Spleen (tissue), 11 donors: ENCODE data around the gene PLAC8L1. TPM values are rescaled to one million over a fixed set of nuclear protein-coding genes. Genes with fewer than 3 reads are reported as not detected.

Experiments
- DNase-seq: peaks from one replicate; pipeline ENCODE4 v3.0.0-alpha.2; 2020
- H3K27ac ChIP-seq, 8 donors: fragments of 200-600 bp; sonication (generic) in 7 of 8; 1 replicate in 4 of 8; 2 replicates in 4 of 8; pipeline versions ENCODE4 v1.5.0 to v1.8.0; 2016 to 2021; ENCODE audit warnings: inconsistent platforms in 4 of 8, mild to moderate bottlenecking in 4 of 8, moderate library complexity in 1 of 8
- H3K27me3 ChIP-seq, 7 donors: fragments of 200-600 bp; sonication (generic) in 6 of 7; replicated peaks in 1 of 7; 1 replicate in 4 of 7; 2 replicates in 3 of 7; pipeline versions ENCODE4 v1.5.0 to v1.8.0; 2016 to 2021; ENCODE audit warnings: inconsistent platforms in 3 of 7, mild to moderate bottlenecking in 1 of 7
- H3K36me3 ChIP-seq, 6 donors: fragments of 200-600 bp; sonication (generic) in 5 of 6; 1 replicate in 4 of 6; 2 replicates in 2 of 6; pipeline versions ENCODE4 v1.5.0 to v1.8.0; 2016 to 2021; ENCODE audit warnings: inconsistent platforms in 2 of 6
- H3K4me1 ChIP-seq, 6 donors: fragments of 200-600 bp; sonication (generic) in 5 of 6; 1 replicate in 3 of 6; 2 replicates in 3 of 6; pipeline versions ENCODE4 v1.5.0 to v1.8.0; 2016 to 2021; ENCODE audit warnings: inconsistent platforms in 3 of 6
- H3K4me3 ChIP-seq, 8 donors: fragments of 200-600 bp; sonication (generic) in 7 of 8; 1 replicate in 4 of 8; 2 replicates in 4 of 8; pipeline versions ENCODE4 v1.5.0 to v1.8.0; 2016 to 2021; ENCODE audit warnings: inconsistent platforms in 4 of 8, mild to moderate bottlenecking in 4 of 8, moderate library complexity in 2 of 8
- H3K9me3 ChIP-seq, 8 donors: fragments of 200-600 bp; sonication (generic) in 7 of 8; 1 replicate in 4 of 8; 2 replicates in 4 of 8; pipeline versions ENCODE4 v1.5.0 to v1.8.0; 2016 to 2021; ENCODE audit warnings: inconsistent platforms in 4 of 8
- CTCF ChIP-seq, 11 experiments: fragments of 200-600 bp in 7 of 11; fragments of 450-650 bp in 4 of 11; sonication (generic) in 4 of 11; IDR thresholded peaks in 8 of 11; conservative IDR thresholded peaks in 3 of 11; 1 replicate in 7 of 11; 2 replicates in 4 of 11; pipeline versions ENCODE4 v1.4.0 to v1.8.0; 2016 to 2021; ENCODE audit warnings: antibody characterized with exemption in 11 of 11, inconsistent platforms in 4 of 11, mild to moderate bottlenecking in 1 of 11
- POLR2A ChIP-seq, 3 donors: fragments of 450-650 bp; IDR thresholded peaks; one replicate each; pipeline ENCODE4 v1.5.1; 2017; ENCODE audit warnings: antibody characterized with exemption in 3 of 3, mild to moderate bottlenecking in 1 of 3
- POLR2AphosphoS5 ChIP-seq, 3 donors: sonication (generic); formaldehyde crosslinking; IDR thresholded peaks; one replicate each; pipeline ENCODE4 v1.5.1; 2017; ENCODE audit warnings: antibody characterized with exemption in 3 of 3
- WGBS, 5 donors: extraction: QIAGEN DNeasy Blood & Tissue Kit in 3 of 5; methylation state at CpG; one replicate each; pipeline versions ENCODE4 v1.1.5 to v1.1.7; 2013 to 2018; 5-methylcytosine and 5-hydroxymethylcytosine counted together
- intact Hi-C: fragments of 100-400 bp; cut with DNase I; formaldehyde crosslinking; loops from one replicate; pipeline ENCODE4 v1.15.0; 2023; ENCODE audit warnings: low total_unique reads
- polyA plus RNA-seq, 3 donors: library from polyadenylated mRNA; stranded (reverse); fragments of 200-250 nt; gene quantifications; one replicate each; pipeline ENCODE4 v1.2.1, GENCODE V29; 2013
- total RNA-seq, 7 donors: library from RNA; depleted of rRNA in 3 of 7; stranded (reverse); fragments of >200 nt in 3 of 7; fragmentation: NEBNext Ultra II Directional in 4 of 7; extraction: Animal tissue kit (Norgen Biotek cat#: 25700) in 4 of 7; gene quantifications; one replicate each; pipeline versions ENCODE4 v1.1.0 to v1.2.1, GENCODE V29; 2016 to 2021
- donor health status: healthy with polysubstance abuse.
- donor health status: DM: no; HTN: no; CAD: no; lungs with moderate emphysema.
- donor health status: DM: no; HTN: no; CAD: no.
- donor health status: Bipolar disorder and iron deficiency.
- donor health status: healthy.
- donor health status: DM: no; HTN: no; CAD: no.
- donor health status: DM: yes; HTN: yes; CAD: no.

Gene PLAC8L1
- total and polyA plus RNA-seq, 10 donors, result 0.29 to 1.3 (median 0.71) TPM; not detected in 6

GRCh38 chr5:146043722-146044121 is 61.7 kb downstream of the PLAC8L1 start:
- Histone ChIP-seq H3K4me1 (peaks cover 0 to 3% (median 0%) of the 10 kb centered on the region in 6 donors), H3K9me3 (no peaks in the 10 kb centered on the region), H3K36me3 (no peaks in the 10 kb centered on the region), H3K4me3 (no peak overlapping the region), H3K27me3 (no peaks in the 10 kb centered on the region), H3K27ac (no peak overlapping the region)
- WGBS, 5 donors, result 91 to 96% (median 95%) methylated on average over 4 of the region's 4 CpGs
- no peak for TF ChIP-seq CTCF (IDR thresholded peaks at IDR 0.05 in 8 of 11, conservative IDR thresholded peaks at IDR 0.05 in 3 of 11)
- TF ChIP-seq POLR2A (IDR thresholded peaks at IDR 0.05), result no peak
- TF ChIP-seq POLR2AphosphoS5 (IDR thresholded peaks at IDR 0.05), result no peak
- no peak for DNase-seq
- intact Hi-C loops, result no loop called here

- H3K4me3 ChIP-seq, result no peak overlapping the region
- no peaks in the 10 kb centered on the region for H3K9me3 ChIP-seq
- intact Hi-C loops, result no loop called here
These were observed 62.6 kb downstream of the PLAC8L1 start for GRCh38 chr5:146042628-146043279.

GRCh38 chr5:146041180-146041789 is 64.1 kb downstream of the PLAC8L1 start:
- Histone ChIP-seq H3K9me3 (no peaks in the 10 kb centered on the region), H3K27me3 (no peaks in the 10 kb centered on the region), H3K4me1 (peaks cover 0 to 3% (median 0%) of the 10 kb centered on the region in 6 donors), H3K27ac (no peak overlapping the region), H3K36me3 (no peaks in the 10 kb centered on the region), H3K4me3 (no peak overlapping the region)
- TF ChIP-seq POLR2AphosphoS5 (IDR thresholded peaks at IDR 0.05), result no peak
- TF ChIP-seq CTCF (IDR thresholded peaks at IDR 0.05 in 8 of 11, conservative IDR thresholded peaks at IDR 0.05 in 3 of 11), result peak in 3 of 11 experiments; percentile 19 to 36 (median 27)
- DNase-seq, result no peak
- intact Hi-C loops, result no loop called here
- WGBS, 5 donors, result 83 to 89% (median 86%) methylated on average over 10 of the region's 10 CpGs

More at GRCh38 chr5:146042628-146043279, 62.6 kb downstream of the PLAC8L1 start:
- Histone ChIP-seq H3K36me3 (no peaks in the 10 kb centered on the region), H3K27ac (no peak overlapping the region), H3K4me1 (peaks cover 0 to 3% (median 0%) of the 10 kb centered on the region in 6 donors), H3K27me3 (no peaks in the 10 kb centered on the region)
- TF ChIP-seq CTCF (IDR thresholded peaks at IDR 0.05 in 8 of 11, conservative IDR thresholded peaks at IDR 0.05 in 3 of 11) (no peak), POLR2AphosphoS5 (IDR thresholded peaks at IDR 0.05) (no peak), POLR2A (IDR thresholded peaks at IDR 0.05) (no peak)
- 69 to 78% (median 69%) methylated on average over 5 of the region's 5 CpGs for WGBS, 5 donors
- no peak for DNase-seq

- intact Hi-C loops, result no loop called here
- WGBS, 5 donors, result 46 to 71% (median 56%) methylated on average over 3 of the region's 3 CpGs
- no peaks in the 10 kb centered on the region for H3K27me3 ChIP-seq
- H3K27ac ChIP-seq, result no peak overlapping the region
- DNase-seq, result no peak
- no peaks in the 10 kb centered on the region for H3K9me3 ChIP-seq
- no peak overlapping the region for H3K4me3 ChIP-seq
- H3K36me3 ChIP-seq, result no peaks in the 10 kb centered on the region
- peaks cover 0 to 3% (median 0%) of the 10 kb centered on the region in 6 donors for H3K4me1 ChIP-seq
- no peak for TF ChIP-seq POLR2AphosphoS5 (IDR thresholded peaks at IDR 0.05)
- TF ChIP-seq CTCF (IDR thresholded peaks at IDR 0.05 in 8 of 11, conservative IDR thresholded peaks at IDR 0.05 in 3 of 11), result no peak
- TF ChIP-seq POLR2A (IDR thresholded peaks at IDR 0.05), result no peak
These were observed 64.8 kb downstream of the PLAC8L1 start for GRCh38 chr5:146040527-146040926.
